ENCODE data around the gene TPPP3. TPM values are rescaled to one million over a fixed set of nuclear protein-coding genes. Genes with fewer than 3 reads are reported as not detected.
A peak's percentile ranks its signal among the peaks of the same experiment; 100 is the strongest.
"Not testable (repeated sequence)": the region's sequence is repeated elsewhere in the genome, so short reads cannot be mapped to it uniquely, and the experiment has no call there.

The TPPP3 gene
- total RNA-seq, 1 donor from 2014 or later, result not detected

DNA sequence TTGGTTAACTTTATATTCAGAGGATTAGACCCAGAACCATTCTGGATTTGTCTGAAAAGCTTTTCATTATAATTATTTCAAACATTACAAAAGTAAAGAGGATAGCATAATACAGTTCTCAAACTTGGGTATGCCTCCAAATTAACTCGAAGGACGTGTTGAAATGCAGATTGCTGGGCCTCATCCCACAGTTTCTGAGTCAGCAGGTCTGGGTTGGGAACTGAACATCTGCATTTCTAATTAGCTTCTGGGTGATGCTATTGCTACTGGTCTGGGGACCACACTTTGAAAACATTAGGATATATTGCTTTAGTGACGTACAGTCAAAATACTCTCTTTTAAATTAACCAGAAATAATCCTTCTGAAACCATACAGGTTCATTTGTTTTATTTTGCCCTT lies 10.0 kb downstream of the TPPP3 start:
- H3K4me3 ChIP-seq (ENCODE audit: low read depth, low read length), result no peak overlapping the region
- DNase-seq (ENCODE audit: low read depth), result no peak
- TF ChIP-seq, protein P1, sequence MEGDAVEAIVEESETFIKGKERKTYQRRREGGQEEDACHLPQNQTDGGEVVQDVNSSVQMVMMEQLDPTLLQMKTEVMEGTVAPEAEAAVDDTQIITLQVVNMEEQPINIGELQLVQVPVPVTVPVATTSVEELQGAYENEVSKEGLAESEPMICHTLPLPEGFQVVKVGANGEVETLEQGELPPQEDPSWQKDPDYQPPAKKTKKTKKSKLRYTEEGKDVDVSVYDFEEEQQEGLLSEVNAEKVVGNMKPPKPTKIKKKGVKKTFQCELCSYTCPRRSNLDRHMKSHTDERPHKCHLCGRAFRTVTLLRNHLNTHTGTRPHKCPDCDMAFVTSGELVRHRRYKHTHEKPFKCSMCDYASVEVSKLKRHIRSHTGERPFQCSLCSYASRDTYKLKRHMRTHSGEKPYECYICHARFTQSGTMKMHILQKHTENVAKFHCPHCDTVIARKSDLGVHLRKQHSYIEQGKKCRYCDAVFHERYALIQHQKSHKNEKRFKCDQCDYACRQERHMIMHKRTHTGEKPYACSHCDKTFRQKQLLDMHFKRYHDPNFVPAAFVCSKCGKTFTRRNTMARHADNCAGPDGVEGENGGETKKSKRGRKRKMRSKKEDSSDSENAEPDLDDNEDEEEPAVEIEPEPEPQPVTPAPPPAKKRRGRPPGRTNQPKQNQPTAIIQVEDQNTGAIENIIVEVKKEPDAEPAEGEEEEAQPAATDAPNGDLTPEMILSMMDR (conservative IDR thresholded peaks at IDR 0.05; ENCODE audit: low read depth, low read length), result no peak

DNA sequence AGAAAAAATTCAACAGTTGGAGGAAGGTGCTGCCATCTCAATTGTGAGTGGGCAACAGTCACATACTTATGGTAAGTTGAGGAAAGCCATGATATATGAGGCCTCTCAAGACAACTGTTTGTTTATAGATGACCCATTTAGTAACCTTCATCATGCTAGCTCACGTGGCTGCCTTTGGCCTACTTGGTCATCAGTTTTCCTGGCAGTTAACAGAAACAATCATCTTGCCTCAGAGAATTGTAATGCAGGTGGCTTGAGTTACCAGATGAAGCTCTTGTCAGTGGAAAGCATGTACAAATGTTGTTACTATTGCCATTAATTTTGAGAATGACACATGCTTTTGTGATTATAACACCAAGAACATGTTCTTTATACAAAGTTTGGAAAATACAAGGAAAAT lies 14.7 kb downstream of the TPPP3 start:
- TF ChIP-seq, protein P1 (conservative IDR thresholded peaks at IDR 0.05; ENCODE audit: low read depth, low read length), result no peak
- no peak overlapping the region for H3K4me3 ChIP-seq (ENCODE audit: low read depth, low read length)
- no peak for DNase-seq (ENCODE audit: low read depth)

DNA sequence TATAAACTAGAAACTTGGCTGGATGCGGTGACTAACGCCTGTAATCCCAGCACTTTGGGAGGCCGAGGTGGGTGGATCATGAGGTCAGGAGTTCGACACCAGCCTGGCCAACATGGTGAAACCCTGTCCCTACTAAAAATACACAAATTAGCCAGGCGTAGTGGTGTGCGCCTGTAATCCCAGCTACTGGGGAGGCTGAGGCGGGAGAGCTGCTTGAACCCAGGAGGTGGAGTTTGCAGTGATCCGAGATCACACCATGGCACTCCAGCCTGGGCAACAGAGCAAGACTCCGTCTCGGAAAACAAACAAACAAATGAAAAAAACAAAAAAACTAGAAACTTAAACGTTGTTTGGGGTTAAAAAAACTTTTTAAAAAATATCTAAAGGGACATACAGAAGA lies 17.3 kb downstream of the TPPP3 start:
- H3K4me3 ChIP-seq (ENCODE audit: low read depth, low read length); DNase-seq (ENCODE audit: low read depth): not testable (repeated sequence)

DNA sequence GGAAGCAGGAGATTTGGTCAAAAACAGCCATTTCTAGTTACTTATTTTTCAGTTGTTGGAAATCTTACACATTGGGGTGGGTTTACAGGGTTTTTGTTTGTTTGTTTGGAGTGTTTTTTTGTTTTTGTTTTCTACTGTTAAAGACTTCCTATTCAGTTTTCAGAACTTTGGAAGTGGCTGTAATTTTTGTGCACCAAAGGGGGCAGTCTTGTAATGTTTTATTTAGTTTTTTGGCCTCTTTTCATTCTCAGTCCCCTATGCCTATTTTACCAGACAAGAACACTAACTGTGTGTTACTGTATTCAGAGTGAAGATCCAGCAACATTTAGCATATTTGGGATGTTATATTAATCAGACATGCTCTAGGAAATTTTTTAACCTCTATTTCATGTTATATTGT lies 20.6 kb downstream of the TPPP3 start:
- no peak overlapping the region for H3K4me3 ChIP-seq (ENCODE audit: low read depth, low read length)
- DNase-seq (ENCODE audit: low read depth), result no peak
- TF ChIP-seq, protein P1 (conservative IDR thresholded peaks at IDR 0.05; ENCODE audit: low read depth, low read length), result peak; percentile 45

DNA sequence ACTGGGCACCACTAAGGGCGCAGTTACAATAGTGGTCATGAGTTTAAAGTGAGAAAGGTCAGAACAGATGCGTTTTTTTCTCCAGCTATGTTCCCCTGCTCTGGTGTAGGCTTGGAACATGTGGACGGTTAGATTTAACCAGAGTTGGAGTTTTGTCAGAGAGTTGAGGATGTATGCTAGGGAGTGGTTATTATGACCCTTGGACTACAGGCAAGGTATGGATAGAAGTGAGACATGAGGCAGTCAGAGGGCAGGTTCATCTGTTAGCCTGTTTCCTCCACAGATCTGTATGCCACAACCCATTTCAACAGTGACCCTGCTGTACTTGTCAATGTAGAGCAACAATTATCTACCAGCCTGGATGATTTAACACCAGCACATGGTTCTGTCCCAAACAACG lies 22.6 kb downstream of the TPPP3 start:
- no peak overlapping the region for H3K4me3 ChIP-seq (ENCODE audit: low read depth, low read length)
- DNase-seq (ENCODE audit: low read depth), result no peak
- TF ChIP-seq, protein P1 (conservative IDR thresholded peaks at IDR 0.05; ENCODE audit: low read depth, low read length), result no peak

DNA sequence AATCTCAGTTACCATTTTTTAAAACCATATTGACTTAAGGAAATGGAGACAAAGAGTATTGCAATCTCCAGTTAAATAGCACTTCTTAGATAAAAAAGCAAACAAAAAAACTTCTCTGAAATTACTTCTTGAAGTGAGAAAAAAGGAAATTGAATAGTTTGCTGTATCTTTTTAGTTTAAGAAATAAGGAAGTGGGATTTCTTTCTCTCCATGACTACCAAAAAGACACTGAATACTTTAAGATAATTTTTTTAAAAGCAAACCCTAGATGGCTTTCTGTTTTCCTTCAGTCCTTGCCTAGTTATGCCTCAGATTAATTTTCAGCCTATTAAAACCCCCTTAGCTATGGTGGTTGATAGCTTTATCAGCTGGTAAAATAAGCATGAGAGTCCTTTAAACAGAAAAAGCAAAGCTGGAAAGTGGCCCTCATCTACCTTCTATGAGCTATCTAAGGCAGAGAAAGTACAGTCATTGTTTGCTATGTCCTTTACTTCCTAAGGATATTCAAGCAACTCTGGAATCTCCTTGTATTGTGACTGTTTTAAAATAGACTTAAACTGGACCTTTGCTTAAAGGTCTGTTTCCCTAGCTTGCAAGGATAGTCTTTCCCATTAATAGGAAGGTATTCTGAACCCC lies 28.6 kb downstream of the TPPP3 start:
- no peak overlapping the region for H3K4me3 ChIP-seq (ENCODE audit: low read depth, low read length)
- no peak for DNase-seq (ENCODE audit: low read depth)
- TF ChIP-seq, protein P1 (conservative IDR thresholded peaks at IDR 0.05; ENCODE audit: low read depth, low read length), result no peak

DNA sequence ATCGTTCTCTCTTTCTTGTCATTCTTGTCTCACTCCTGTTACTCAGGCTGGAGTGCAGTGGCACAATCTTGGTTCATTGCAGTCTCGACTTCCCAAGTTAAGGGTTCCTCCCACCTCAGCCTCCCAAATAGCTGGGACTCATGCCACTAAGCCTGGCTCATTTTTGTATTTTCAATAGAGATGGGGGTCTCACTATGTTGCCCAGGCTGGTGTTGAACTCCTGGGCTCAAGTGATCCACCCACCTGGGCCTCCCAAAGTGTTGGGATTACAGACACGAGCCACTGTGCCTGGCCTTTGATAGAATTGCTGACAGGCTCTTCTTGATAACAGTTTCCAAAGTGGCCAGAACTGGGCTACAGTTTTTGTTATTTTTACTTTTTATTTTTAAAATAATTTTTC lies 32.3 kb downstream of the TPPP3 start:
- H3K4me3 ChIP-seq (ENCODE audit: low read depth, low read length), result no peak overlapping the region
- TF ChIP-seq, protein P1 (conservative IDR thresholded peaks at IDR 0.05; ENCODE audit: low read depth, low read length), result no peak
- no peak for DNase-seq (ENCODE audit: low read depth)

DNA sequence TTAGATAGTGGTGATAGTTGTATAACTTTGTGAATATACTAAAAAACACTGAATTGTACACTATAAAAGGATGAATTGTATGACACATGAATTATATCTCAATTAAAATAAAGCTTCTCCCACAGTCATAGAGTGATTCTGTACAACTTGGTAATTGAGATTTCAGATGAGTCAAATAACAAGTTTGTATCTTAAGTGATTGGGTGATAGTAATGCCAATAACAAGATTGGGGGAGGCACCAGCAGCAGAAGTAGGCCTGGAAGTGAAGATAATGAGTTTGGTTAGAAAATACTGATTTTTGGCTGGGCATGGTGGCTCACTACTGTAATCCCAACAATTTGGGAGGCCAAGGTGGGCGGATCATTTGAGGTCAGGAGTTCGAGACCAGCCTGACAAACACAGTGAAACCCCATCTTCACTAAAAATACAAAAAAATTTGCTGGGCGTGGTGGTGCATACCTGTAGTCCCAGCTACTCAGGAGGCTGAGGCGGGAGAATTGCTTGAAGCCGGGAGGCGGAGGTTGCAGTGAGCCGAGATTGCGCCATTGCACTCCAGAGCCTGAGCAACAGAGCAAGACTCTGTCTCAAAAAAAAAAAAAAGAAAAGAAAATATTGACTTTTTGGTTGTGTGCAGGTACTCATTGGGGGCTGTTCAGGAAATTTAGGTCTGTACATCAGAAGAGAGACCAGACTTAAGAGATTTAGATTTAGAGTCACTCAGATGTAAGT lies 33.6 kb downstream of the TPPP3 start:
- not testable (repeated sequence) for H3K4me3 ChIP-seq (ENCODE audit: low read depth, low read length); DNase-seq (ENCODE audit: low read depth)
